H1 (cell line): Measurements from ENCODE around the gene NRTN. TPM values are rescaled to one million over a fixed set of nuclear protein-coding genes. Genes with fewer than 3 reads are reported as not detected.

Source experiments
- CTCF ChIA-PET: fragments of 300-600 bp; sonication (Branson Sonifier 250); formaldehyde crosslinking; loops from one replicate; lab custom pipeline; 2021; ENCODE audit not compliant: partially characterized antibody; lab: Charles Lee
- POLR2A ChIA-PET: fragments of 300-600 bp; sonication (Branson Sonifier 250); formaldehyde crosslinking; loops from one replicate; lab custom pipeline; 2021; ENCODE audit warnings: inconsistent platforms; ENCODE audit not compliant: partially characterized antibody; lab: Charles Lee
- DNase-seq, 2 experiments: peaks; one replicate each; pipeline versions ENCODE4 v3.0.0 to v3.0.0-alpha.2; 2010 to 2022; ENCODE audit warnings: low spot score in 2 of 2, low read depth in 1 of 2, mixed read lengths in 1 of 2
- FAIRE-seq: peaks from 2 replicates; lab custom pipeline; 2011; peaks lifted over from hg19 to GRCh38; lab: Jason Lieb, UNC
- H2AFZ ChIP-seq: 2 replicates; pipeline ENCODE4 v1.8.1; 2012; ENCODE audit warnings: low read length, inconsistent platforms
- H2AK5ac ChIP-seq: 2 replicates; pipeline ENCODE4 v1.6.1; 2013; ENCODE audit warnings: low read depth, low read length
- H2BK120ac ChIP-seq: replicated peaks from 2 replicates; pipeline ENCODE3; 2013; ENCODE audit warnings: low read depth, low read length, inconsistent platforms
- H2BK12ac ChIP-seq: 2 replicates; pipeline ENCODE4 v1.6.1; 2013; ENCODE audit warnings: low read depth, low read length
- H2BK15ac ChIP-seq: 2 replicates; pipeline ENCODE4 v1.6.1; 2013; ENCODE audit warnings: low read length
- H2BK20ac ChIP-seq: 2 replicates; pipeline ENCODE4 v1.6.1; 2013; ENCODE audit warnings: low read length
- H2BK5ac ChIP-seq: 2 replicates; pipeline ENCODE4 v1.6.1; 2013; ENCODE audit warnings: low read depth, low read length
- H3K14ac ChIP-seq: 2 replicates; pipeline ENCODE4 v1.6.1; 2013; ENCODE audit warnings: inconsistent platforms; ENCODE audit not compliant: insufficient read length
- H3K18ac ChIP-seq: 2 replicates; pipeline ENCODE4 v1.6.1; 2013; ENCODE audit warnings: low read length; ENCODE audit errors: extremely low read depth
- H3K23ac ChIP-seq: 2 replicates; pipeline ENCODE4 v1.6.1; 2013; ENCODE audit warnings: inconsistent platforms; ENCODE audit not compliant: insufficient read length
- H3K23me2 ChIP-seq: 2 replicates; pipeline ENCODE4 v1.6.1; 2013; ENCODE audit warnings: low read depth, low read length
- H3K27ac ChIP-seq: 2 replicates; pipeline ENCODE4 v1.6.1; 2011; ENCODE audit warnings: low read depth, low read length, inconsistent platforms
- H3K27me3 ChIP-seq, 4 experiments: replicated peaks in 1 of 4; 1 replicate in 1 of 4; 2 replicates in 3 of 4; pipeline versions ENCODE4 v1.6.1 to v1.8.1; 2011 to 2013; ENCODE audit warnings: low read length in 3 of 4, mild to moderate bottlenecking in 3 of 4, inconsistent platforms in 2 of 4, mixed read lengths in 2 of 4, moderate library complexity in 1 of 4; ENCODE audit not compliant: control insufficient read depth in 3 of 4, insufficient read depth in 3 of 4; ENCODE audit errors: extremely low read depth in 1 of 4
- H3K36me3 ChIP-seq, 4 experiments: 2 replicates each; pipeline versions ENCODE4 v1.6.1 to v1.8.1; 2011 to 2013; ENCODE audit warnings: mild to moderate bottlenecking in 4 of 4, low read length in 3 of 4, moderate library complexity in 2 of 4, control low read depth in 1 of 4, inconsistent platforms in 1 of 4; ENCODE audit not compliant: insufficient read depth in 4 of 4, control insufficient read depth in 2 of 4
- H3K4ac ChIP-seq: replicated peaks from 2 replicates; pipeline ENCODE3; 2013; ENCODE audit warnings: low read length, low read depth, mixed read lengths, inconsistent platforms; ENCODE audit not compliant: insufficient read length
- H3K4me1 ChIP-seq, 4 experiments: replicated peaks in 1 of 4; 1 replicate in 1 of 4; 2 replicates in 3 of 4; pipeline versions ENCODE4 v1.6.1 to v1.8.1; 2011 to 2013; ENCODE audit warnings: low read length in 3 of 4, inconsistent platforms in 2 of 4, mixed read lengths in 1 of 4; ENCODE audit not compliant: insufficient read depth in 4 of 4, control insufficient read depth in 3 of 4
- H3K4me2 ChIP-seq, 2 experiments: 2 replicates each; pipeline versions ENCODE4 v1.6.1 to v1.8.1; 2011 to 2013; ENCODE audit warnings: low read depth in 2 of 2, low read length in 2 of 2, control low read depth in 1 of 2, inconsistent platforms in 1 of 2, mild to moderate bottlenecking in 1 of 2; ENCODE audit not compliant: insufficient read depth in 1 of 2
- H3K4me3 ChIP-seq, 4 experiments: fragments of 200-600, 300-600 bp in 1 of 4; sonication (generic), shearing (Covaris generic), sonication (Bioruptor Twin) in 1 of 4; 2 replicates each; pipeline versions ENCODE4 v1.5.1 to v1.8.1; 2011 to 2016; ENCODE audit warnings: low read length in 4 of 4, low read depth in 3 of 4, control low read depth in 2 of 4, inconsistent platforms in 2 of 4, mild to moderate bottlenecking in 2 of 4, mixed read lengths in 1 of 4, moderate library complexity in 1 of 4; ENCODE audit not compliant: insufficient read depth in 2 of 4; ENCODE audit errors: extremely low read depth in 1 of 4
- H3K56ac ChIP-seq: replicated peaks from 2 replicates; pipeline ENCODE3; 2013; ENCODE audit warnings: low read depth, mild to moderate bottlenecking, mixed read lengths, low read length, inconsistent platforms; ENCODE audit not compliant: insufficient read length
- H3K79me1 ChIP-seq: 2 replicates; pipeline ENCODE4 v1.6.1; 2013; ENCODE audit warnings: low read depth, low read length, control low read depth
- H3K79me2 ChIP-seq, 2 experiments: 2 replicates each; pipeline versions ENCODE4 v1.6.1 to v1.8.1; 2012 to 2013; ENCODE audit warnings: low read length in 2 of 2, mild to moderate bottlenecking in 2 of 2, inconsistent platforms in 1 of 2; ENCODE audit not compliant: insufficient read depth in 2 of 2, control insufficient read depth in 1 of 2
- H3K9ac ChIP-seq, 4 experiments: replicated peaks in 1 of 4; 1 replicate in 1 of 4; 2 replicates in 3 of 4; pipeline versions ENCODE4 v1.6.1 to v1.8.1; 2011 to 2013; ENCODE audit warnings: low read depth in 3 of 4, low read length in 3 of 4, control low read depth in 2 of 4, mild to moderate bottlenecking in 2 of 4, moderate library complexity in 2 of 4, inconsistent platforms in 1 of 4; ENCODE audit errors: extremely low read depth in 1 of 4
- H3K9me3 ChIP-seq, 2 experiments: 2 replicates each; pipeline versions ENCODE4 v1.6.1 to v1.8.1; 2012 to 2013; ENCODE audit warnings: mild to moderate bottlenecking in 2 of 2, moderate library complexity in 2 of 2, control low read depth in 1 of 2, inconsistent platforms in 1 of 2, low read depth in 1 of 2, low read length in 1 of 2, mixed read lengths in 1 of 2; ENCODE audit not compliant: insufficient read depth in 2 of 2
- H4K20me1 ChIP-seq, 2 experiments: replicated peaks in 1 of 2; 2 replicates each; pipeline versions ENCODE3 to v1.8.1; 2011 to 2013; ENCODE audit warnings: inconsistent platforms in 2 of 2, low read length in 2 of 2, mild to moderate bottlenecking in 1 of 2; ENCODE audit not compliant: insufficient read depth in 2 of 2, control insufficient read depth in 1 of 2
- H4K5ac ChIP-seq: 2 replicates; pipeline ENCODE4 v1.6.1; 2013; ENCODE audit warnings: low read length, low read depth, mixed read lengths, inconsistent platforms; ENCODE audit not compliant: insufficient read length
- H4K8ac ChIP-seq: 2 replicates; pipeline ENCODE4 v1.8.0; 2013; ENCODE audit warnings: mild to moderate bottlenecking, moderate library complexity, low read length, inconsistent platforms; ENCODE audit not compliant: insufficient read depth; ENCODE audit errors: extremely low read depth
- H4K91ac ChIP-seq: replicated peaks from 2 replicates; pipeline ENCODE3; 2013; ENCODE audit warnings: low read length, mixed read lengths, inconsistent platforms; ENCODE audit not compliant: insufficient read length
- BRCA1 ChIP-seq: IDR thresholded peaks from 2 replicates; pipeline ENCODE4 v1.6.1; 2012; ENCODE audit warnings: low read depth, low read length, improper control_type of control experiment
- CBX8 ChIP-seq: fragments of 300-800, 300-1000 bp; sonication (generic); IDR thresholded peaks from 2 replicates; pipeline ENCODE4 v1.7.1; 2016; ENCODE audit warnings: low read depth, low read length, borderline replicate concordance
- HDAC2 ChIP-seq, 2 experiments: fragments of 300-600 bp in 1 of 2; sonication (generic) in 1 of 2; IDR thresholded peaks; 2 replicates each; pipeline ENCODE4 v1.6.1; 2011 to 2012; ENCODE audit warnings: low read depth in 2 of 2, low read length in 2 of 2, mild to moderate bottlenecking in 2 of 2, moderate library complexity in 2 of 2, borderline replicate concordance in 1 of 2, inconsistent platforms in 1 of 2
- HDAC6 ChIP-seq: IDR thresholded peaks from one replicate; pipeline ENCODE4 v1.7.1; 2012; ENCODE audit warnings: low read depth, mild to moderate bottlenecking, inconsistent platforms, low read length, moderate library complexity
- POLR2A ChIP-seq, 2 experiments: IDR thresholded peaks; 1 replicate in 1 of 2; 2 replicates in 1 of 2; pipeline ENCODE4 v1.6.1; 2011; ENCODE audit warnings: low read depth in 2 of 2, low read length in 2 of 2, mild to moderate bottlenecking in 2 of 2; ENCODE audit errors: control extremely low read depth in 1 of 2
- RXRA ChIP-seq: IDR thresholded peaks from 2 replicates; pipeline ENCODE4 v1.6.1; 2011; ENCODE audit warnings: low read depth, mild to moderate bottlenecking, low read length, moderate library complexity; ENCODE audit not compliant: insufficient read depth
- SIRT6 ChIP-seq: IDR thresholded peaks from one replicate; pipeline ENCODE4 v1.7.1; 2012; ENCODE audit warnings: low read length, inconsistent platforms
- SP2 ChIP-seq: IDR thresholded peaks from 2 replicates; pipeline ENCODE4 v1.6.1; 2012; ENCODE audit warnings: mild to moderate bottlenecking, low read length, inconsistent platforms
- TBP ChIP-seq: IDR thresholded peaks from 2 replicates; pipeline ENCODE4 v1.6.1; 2011; ENCODE audit warnings: low read depth, low read length, improper control_type of control experiment
- TCF12 ChIP-seq: IDR thresholded peaks from 2 replicates; pipeline ENCODE4 v1.6.1; 2011; ENCODE audit warnings: low read depth, mild to moderate bottlenecking, low read length
- ZNF274 ChIP-seq: IDR thresholded peaks from 2 replicates; pipeline ENCODE4 v1.7.0; 2012; ENCODE audit warnings: low read length, borderline replicate concordance; ENCODE audit errors: extremely low read depth
- WGBS, 2 experiments: shearing (Covaris generic) in 1 of 2; methylation state at CpG; one replicate each; pipeline versions ENCODE4 v1.1.6 to v1.1.7; 2013 to 2015; ENCODE audit warnings: low lambda C conversion rate in 2 of 2, mixed read lengths in 2 of 2, inconsistent platforms in 1 of 2, low coverage in 1 of 2, missing lambda C conversion rate in 1 of 2; ENCODE audit not compliant: insufficient replicate concordance in 2 of 2, insufficient coverage in 1 of 2, insufficient read length in 1 of 2; ENCODE audit errors: extremely low coverage in 1 of 2, missing lambda C conversion rate in 1 of 2; 5-methylcytosine and 5-hydroxymethylcytosine counted together
- polyA plus RNA-seq, 7 experiments: library from polyadenylated mRNA; depleted of rRNA in 3 of 7; stranded (reverse) in 5 of 7; unstranded in 2 of 7; fragments of >200 nt in 5 of 7; fragments of 200-250 nt in 2 of 7; gene quantifications; 1 replicate in 5 of 7; 2 replicates in 1 of 7; 4 replicates in 1 of 7; pipeline versions ENCODE4 v1.2.1 to v1.2.3, GENCODE V29; 2011 to 2013; ENCODE audit warnings: missing spikeins in 2 of 7, mixed read lengths in 2 of 7
- total RNA-seq: library from RNA; stranded (reverse); fragmentation: NEBNext Ultra II Directional; extraction: Animal tissue kit (Norgen Biotek cat#: 25700); gene quantifications from 2 replicates; pipeline ENCODE4 v1.2.1, GENCODE V29; 2021

NRTN gene
- total and polyA plus RNA-seq, 2 of the 8 experiments (the other 6 are each of a cell fraction or from before 2014, with no cell fraction given), result 3.9 to 5.3 TPM

DNA sequence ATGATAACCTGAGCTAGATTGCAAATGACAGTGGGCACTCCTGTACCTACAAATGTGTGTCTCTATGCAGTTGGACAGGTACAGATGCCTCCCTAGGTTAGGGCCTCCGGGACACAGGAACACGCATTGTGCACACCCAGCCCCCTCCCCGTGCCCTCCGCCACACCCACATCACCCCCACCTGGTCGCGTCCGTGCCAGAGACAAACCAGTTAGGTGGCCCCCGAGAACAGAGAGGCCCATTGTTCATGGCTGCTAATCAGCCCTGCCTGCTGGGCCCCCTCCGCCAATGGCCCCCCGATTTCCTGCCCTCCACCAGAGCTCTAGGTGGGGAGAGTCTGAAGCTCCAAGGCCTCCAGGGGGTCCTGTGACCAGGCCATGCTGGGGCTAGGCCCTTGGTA is 13.7 kb downstream of the NRTN start:
- H2BK15ac ChIP-seq, result no peak overlapping the region
- no peak for FAIRE-seq
- CTCF ChIA-PET, result interaction anchor here (0.6 to 2.6 kb wide), 2 partner anchors 12 to 14 kb away, joined by 4 to 8 read pairs; no protein-coding TSS in a partner anchor

More for the DNA sequence above, 13.7 kb downstream of the NRTN start:
- H3K36me3 ChIP-seq, result no peaks in the 10 kb centered on the region
- H3K27me3 ChIP-seq, result no peaks in the 10 kb centered on the region
- no peaks in the 10 kb centered on the region for H3K23me2 ChIP-seq
- no peak overlapping the region for H3K4me2 ChIP-seq
- no peak overlapping the region for H2BK20ac ChIP-seq
- H4K20me1 ChIP-seq, result peaks cover 0 to 3% of the 10 kb centered on the region in 2 experiments
- H4K91ac ChIP-seq, result no peak overlapping the region
- POLR2A ChIA-PET, result interaction anchor here (1.1 to 1.2 kb wide), 3 partner anchors 10 to 129 kb away, joined by 3 to 5 read pairs (median 4); partner anchors contain the start of gene RPL36
- H4K5ac ChIP-seq, result no peak overlapping the region
- no peaks in the 10 kb centered on the region for H3K4me1 ChIP-seq
- no peak for DNase-seq
- H2AK5ac ChIP-seq, result no peak overlapping the region
- H3K9me3 ChIP-seq, result no peaks in the 10 kb centered on the region
- H3K79me1 ChIP-seq, result no peaks in the 10 kb centered on the region
- no peak overlapping the region for H4K8ac ChIP-seq
- no peak overlapping the region for H3K9ac ChIP-seq
- H3K23ac ChIP-seq, result no peak overlapping the region
- H3K4ac ChIP-seq, result no peak overlapping the region
- H3K14ac ChIP-seq, result no peak overlapping the region
- H3K56ac ChIP-seq, result no peak overlapping the region
- H3K27ac ChIP-seq, result no peak overlapping the region
- H2BK120ac ChIP-seq, result no peak overlapping the region
- no peaks in the 10 kb centered on the region for H3K79me2 ChIP-seq
- H3K18ac ChIP-seq, result no peak overlapping the region
- H2BK12ac ChIP-seq, result no peak overlapping the region
- WGBS, 2 experiments, result 90% methylated on average over 5 of the region's 10 CpGs; no CpG with 5 or more reads in 1 of the 2 experiments
- no peak overlapping the region for H3K4me3 ChIP-seq
- H2AFZ ChIP-seq, result no peak overlapping the region
- TF ChIP-seq SIRT6, result no peak
- TF ChIP-seq ZNF274, result no peak
- TF ChIP-seq HDAC6, result no peak
- TF ChIP-seq SP2, result no peak
- no peak for TF ChIP-seq TCF12
- TF ChIP-seq POLR2A (IDR thresholded peaks at IDR 0.05; ENCODE audit: control extremely low read depth in 1 of 2, low read depth in 2 of 2, low read length in 2 of 2), result no peak
- no peak for TF ChIP-seq BRCA1
- TF ChIP-seq CBX8, result no peak
- TF ChIP-seq TBP, result no peak
- TF ChIP-seq RXRA, result no peak
- TF ChIP-seq HDAC2 (IDR thresholded peaks at IDR 0.05; ENCODE audit: borderline replicate concordance in 1 of 2, low read depth in 2 of 2, low read length in 2 of 2), result no peak
- H2BK5ac ChIP-seq, result no peak overlapping the region; the same call in 1 of the 2 replicates
